Inflammatory macrophage (primary cell): ENCODE measurements around the gene CSNK1D.
A peak's percentile ranks its signal among the peaks of the same experiment; 100 is the strongest.
"Not testable (repeated sequence)": the region's sequence is repeated elsewhere in the genome, so short reads cannot be mapped to it uniquely, and the experiment has no call there.

Source experiments
- DNase-seq, 2 donors: peaks; one replicate each; pipeline ENCODE4 v3.0.0-alpha.2; 2020 to 2022

The CSNK1D gene

DNA sequence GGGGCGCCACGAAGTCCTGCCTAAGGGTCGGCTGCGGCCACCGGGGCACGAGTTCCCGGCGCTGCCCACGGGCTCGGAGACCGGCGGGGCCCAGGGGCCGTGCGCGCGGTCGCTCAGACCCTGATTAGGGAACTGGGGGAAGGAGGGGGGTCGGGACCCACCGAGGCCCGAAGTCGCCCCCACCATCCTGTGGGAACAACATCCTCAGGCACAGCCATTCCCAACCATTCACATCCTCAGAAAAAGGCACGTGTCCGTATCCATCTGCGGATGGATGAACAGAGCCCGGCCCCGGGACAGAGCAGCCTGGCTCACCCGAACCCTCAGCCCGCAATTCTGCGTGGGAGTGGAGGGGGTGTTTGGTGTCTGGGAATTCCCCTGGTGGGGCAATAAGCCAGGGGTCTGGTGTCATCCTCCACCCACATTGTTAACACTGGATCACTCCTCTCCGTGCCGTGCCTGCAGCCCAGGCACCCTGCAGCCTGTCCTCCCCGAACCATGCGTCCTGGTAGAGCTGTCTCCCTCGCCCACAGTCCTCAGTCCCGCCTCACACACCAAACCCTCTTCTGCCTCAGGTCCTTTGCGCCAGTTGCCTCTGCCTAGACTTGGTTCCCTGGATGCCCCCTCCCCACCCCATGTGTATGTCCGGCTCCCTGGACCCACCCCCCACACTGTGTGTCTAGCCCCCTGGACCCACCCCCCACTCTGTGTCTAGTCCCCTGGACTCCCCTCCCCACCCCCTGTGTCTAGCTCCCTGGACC lies 60.1 kb downstream of the CSNK1D start:
- peak; percentile 97 to 98 for DNase-seq

DNA sequence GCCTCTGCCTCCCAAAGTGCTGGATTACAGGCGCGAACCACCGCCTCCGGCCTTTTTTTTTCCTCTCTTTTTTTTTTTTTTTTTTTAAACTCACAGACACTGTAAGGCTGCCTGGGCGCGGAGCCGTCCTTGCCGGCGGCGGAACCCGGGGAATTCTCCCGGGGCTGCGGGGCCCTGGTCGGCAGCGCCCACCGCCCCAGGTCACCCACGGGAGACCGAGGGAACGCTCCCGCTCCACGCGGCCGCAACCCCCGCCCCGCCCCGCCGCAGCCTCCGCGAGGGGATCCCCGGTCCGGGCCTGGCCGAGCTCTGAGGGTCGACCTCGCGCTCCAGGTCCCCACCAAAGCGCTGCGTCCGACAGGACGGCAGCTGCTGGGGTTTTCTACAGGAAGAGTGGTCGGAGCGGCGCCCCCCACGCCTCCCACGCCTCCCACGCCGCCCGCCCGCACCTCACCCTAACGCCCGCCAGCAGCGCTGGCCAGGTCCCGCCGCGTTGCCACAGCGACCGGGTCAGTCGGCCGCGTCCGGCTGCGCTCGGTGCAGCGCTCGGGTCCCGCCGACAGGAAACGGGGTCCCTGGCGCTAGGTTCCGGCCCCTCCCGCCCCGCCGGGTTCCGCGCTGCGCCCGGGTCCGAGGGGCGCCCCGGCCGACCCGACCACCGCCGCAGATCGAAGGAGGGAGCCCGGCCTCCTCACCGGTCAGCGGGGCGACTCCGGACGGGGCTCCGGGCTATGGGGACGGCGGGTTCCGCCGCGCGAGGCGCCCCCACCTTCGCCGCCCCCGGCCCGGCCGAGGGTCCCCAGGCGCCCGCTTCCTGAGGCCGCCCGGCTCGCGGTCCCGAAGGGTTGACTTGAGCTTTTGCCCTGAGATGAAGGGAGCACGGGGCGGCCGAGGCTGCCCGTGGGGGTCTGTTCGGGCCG lies 60.9 kb downstream of the CSNK1D start, which contains the start of gene CCDC57:
TSS of gene CCDC57 (minus strand) at position 512 of the 920 bp plus-strand sequence. CDS start 10,898 bp downstream, outside the sequence.
- peak; percentile 77 to 92 for DNase-seq

DNA sequence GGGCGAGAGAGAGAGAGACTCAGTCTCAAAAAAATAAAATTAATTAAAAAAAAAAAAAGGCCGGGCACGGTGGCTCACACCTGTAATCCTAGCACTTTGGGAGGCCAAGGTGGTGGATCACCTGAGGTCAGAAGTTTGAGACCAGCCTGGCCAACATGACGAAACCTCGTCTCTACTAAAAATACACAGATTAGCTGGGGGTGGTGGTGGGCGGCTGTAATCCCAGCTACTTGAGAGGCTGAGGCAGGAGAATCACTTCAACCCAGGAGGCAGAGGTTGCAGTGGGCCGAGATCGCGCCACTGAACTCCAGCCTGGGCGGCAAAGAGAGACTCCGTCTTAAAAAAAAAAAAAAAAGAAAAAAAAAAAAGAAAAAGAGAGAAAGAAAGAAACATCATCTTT lies 62.8 kb downstream of the CSNK1D start:
- not testable (repeated sequence) for DNase-seq

DNA sequence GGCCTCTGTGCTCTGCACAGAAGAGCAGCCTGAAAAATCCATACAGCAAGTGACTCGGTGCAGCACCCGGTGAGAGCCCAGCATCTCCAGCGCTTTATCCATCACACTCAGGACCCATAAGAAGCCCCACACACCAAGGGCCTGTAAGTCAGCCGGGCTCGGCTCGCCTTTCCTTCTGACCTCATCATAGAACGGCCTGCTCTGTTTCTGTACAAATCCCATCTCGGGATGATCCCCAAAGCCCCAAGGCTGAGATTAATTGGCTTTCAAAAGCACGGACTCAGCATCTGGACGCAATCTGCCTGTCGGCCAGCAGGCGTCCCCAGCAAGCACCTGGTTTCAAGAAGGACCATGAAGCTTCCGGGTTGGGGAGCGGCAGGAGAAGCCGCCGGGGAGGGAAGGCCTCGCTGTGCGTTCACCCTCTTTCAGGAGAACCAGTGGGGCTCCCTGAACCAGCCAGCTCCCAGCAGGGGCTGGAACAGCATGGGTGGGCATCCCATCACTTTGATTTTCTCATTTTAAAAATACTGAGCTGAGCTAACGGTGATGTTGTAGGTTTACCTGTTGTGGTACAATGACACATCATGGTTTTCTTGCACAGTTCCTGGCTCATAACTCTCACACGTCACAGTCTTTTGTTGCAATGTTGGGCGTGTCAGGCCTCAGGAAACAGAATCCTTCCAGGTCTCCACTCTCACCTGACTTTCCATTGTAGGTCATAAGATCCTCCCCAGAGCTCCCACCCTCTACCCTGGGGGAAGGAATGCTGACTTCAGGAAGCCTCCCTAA lies 67.6 kb downstream of the CSNK1D start:
- DNase-seq = peak; percentile 83 to 88

DNA sequence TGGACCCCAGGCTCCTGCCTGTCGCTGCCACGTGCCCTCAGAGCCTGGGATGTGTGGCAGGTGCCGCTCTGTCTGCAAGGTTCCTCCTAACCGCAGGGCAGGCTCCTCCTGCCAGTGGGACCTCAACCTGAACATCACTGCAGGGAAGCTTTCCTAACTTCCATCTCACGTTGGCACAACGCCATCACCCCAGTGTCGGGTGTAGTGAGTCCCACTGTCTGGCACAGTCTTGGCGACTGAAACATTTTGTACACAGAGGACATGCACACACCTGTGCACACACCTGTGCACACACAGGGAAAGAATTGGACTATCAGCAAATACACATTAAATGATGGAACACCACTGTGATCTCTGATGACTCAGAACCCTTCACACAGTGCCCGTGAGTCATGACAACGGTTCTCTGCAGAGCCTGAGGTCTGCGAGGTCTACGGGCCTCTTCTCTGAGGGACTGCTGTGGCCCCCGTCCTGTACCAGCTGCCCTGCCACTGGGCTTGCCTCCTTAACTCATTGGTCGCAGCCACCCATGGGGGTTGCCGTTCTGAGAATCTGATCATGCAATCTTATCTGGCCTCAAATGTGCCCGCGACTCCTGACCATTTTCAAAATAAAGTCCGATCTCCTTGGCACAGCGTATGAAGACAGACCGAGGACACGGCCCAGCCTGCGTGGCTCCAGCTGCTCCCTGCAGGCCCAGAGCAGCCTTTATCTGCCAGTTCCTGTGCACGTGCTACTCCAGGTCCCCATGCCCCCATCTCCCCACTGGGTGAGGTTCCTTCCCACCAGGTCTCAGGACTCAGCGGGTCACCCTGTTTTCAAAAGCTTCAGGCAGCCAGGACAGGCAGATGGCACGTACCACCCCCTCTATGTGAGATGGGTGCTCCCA lies 68.4 kb downstream of the CSNK1D start:
- peak in 1 of 2 donors; percentile 18 for DNase-seq

DNA sequence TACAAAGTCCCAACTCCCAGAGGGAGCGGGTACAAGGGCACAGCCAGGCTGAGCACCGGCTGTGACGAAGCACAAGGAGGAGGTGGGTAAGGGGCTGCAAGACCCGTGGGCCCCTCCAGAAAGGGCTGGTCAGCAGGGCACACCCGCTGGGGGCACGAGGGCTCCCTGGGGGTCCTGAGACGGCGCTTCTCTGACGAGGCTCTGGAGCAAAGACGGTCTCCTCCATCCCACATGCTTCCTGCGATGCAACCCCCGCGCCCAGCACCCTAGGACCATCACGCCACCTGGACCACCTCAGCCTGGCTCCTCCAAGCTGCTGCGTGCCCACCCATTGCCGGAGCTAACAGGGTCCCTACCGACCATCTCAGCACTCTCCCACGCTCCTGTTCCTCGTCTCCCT lies 69.6 kb downstream of the CSNK1D start:
- DNase-seq = no peak

DNA sequence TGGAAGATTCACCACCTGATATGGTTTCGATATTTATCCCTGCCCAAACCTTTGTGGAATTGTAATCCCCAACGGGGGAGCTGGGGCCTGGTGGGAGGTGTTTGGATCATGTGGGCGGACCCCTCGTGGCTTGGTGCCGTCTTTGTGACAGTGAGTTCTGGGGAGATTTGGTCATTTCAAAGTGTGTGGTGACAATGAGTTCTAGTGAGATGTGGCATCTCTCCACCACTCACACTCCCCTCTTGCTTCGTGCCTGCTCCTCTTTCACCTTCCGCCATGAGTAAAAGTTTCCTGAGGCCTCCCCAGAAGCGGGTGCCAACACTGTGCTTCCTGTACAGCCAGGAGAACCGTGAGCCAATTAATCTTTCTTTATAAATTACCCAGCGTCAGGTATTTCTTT lies 70.5 kb downstream of the CSNK1D start:
- no peak for DNase-seq

DNA sequence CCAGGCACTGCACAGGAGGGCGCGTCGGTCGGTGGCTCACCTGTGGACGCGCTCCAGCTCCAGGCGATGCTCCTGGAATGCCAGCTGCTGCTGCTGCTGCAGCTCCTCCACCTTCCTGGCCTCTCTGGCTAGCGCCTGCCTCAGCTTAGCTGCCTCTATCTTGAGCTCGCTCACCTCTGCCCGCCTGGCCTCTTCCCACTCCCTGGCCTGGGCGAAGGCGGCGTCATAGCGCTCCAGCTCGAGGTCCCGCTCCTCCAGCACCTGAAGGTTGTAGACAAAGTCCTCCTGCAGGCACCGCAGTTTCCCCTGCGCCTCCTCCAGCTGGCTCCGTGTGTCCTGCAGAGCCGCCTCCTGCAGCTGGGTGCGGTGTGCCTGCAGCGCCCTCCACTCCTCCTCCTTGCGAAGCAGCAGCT lies 72.0 kb downstream of the CSNK1D start:
- DNase-seq = no peak

DNA sequence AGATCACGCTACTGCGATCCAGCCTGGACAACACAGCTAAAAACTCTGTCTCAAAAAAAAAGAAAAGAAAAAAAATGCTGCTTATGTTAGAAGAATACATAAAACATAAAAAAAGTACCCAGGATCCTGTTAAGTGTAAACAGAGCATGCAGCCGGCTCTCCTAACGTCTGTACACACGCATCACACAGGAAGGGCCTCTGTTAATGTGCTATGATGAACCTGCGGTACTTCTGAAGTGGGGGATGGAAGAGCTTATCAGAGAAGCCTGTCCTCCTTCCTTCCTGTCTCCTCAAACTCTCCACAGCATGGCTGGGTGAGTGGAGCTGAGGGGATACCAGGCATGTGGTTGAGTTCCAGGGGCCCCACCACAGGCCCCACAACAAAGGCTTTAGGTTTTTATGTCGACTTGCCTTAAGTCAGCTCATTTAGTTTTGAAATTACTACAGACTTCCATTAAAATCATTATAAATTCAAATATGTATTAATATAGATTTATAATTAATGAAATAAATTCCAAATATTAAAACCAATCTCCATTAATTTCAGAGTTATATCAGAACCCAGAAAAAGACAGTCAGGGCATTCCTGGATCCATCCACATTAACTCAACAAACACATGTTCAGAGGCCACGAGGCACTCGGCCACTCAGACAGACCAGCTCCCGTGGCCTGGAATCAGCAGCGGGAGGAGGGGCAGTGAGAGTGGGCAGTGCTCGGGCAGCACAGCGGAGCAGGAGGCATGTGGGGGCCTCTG lies 72.6 kb downstream of the CSNK1D start:
- DNase-seq = no peak

DNA sequence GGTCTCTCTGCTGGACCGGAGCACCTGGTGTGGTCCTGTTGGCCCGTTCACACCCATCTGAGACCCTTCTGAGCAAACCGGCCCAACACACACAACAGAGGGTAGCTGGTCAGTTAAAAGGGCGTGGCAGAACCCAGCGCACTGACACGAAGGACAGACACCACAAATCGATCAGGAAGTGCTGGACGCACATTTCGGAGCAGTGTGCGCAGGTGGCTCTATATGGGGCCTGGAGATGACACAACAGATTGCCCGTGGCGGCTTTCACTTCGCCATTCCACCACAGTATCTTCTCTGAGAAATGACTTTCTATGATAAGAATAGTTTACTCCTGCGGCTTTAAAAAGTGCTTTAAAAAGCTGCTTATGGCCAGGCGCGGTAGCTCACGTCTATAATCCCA lies 73.4 kb downstream of the CSNK1D start:
- no peak for DNase-seq

DNA sequence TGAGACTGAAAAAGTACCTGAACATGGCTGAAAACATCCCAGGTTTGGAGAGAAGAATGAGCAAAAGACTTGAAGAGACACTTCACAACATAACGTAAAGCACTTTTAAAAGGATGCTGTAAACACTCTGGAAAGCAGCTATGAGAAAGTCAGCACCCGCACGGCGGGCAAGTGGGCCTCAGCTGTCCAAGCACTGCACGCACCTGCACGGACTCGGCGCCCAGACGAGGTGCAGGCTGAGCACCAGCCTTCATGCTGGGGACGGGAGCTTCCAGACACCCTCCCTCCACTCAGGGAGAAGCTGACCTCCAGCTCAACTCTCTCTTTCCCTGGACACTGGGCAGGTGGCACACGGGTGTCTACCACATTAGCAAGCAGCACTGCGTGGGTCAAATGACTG lies 74.0 kb downstream of the CSNK1D start:
- no peak for DNase-seq

DNA sequence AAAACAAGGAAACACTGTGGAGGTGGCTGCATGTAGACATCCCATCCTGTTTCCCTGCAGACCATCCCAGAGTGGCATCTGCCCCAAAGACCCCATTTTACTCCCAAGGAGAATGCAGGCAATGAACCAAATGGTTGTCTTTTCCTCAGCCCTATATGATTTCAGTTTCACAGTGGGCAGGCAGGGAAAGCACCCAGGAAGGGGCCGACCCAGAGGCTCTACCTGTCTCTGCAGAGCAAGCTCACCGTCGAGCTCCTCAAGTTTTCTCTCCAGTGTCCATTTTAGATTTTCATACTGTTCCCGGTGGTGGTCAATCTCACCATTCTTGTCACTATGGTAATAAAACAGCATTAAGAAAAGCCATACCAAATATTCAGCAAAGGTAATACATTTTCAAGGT lies 75.4 kb downstream of the CSNK1D start:
- DNase-seq = no peak

DNA sequence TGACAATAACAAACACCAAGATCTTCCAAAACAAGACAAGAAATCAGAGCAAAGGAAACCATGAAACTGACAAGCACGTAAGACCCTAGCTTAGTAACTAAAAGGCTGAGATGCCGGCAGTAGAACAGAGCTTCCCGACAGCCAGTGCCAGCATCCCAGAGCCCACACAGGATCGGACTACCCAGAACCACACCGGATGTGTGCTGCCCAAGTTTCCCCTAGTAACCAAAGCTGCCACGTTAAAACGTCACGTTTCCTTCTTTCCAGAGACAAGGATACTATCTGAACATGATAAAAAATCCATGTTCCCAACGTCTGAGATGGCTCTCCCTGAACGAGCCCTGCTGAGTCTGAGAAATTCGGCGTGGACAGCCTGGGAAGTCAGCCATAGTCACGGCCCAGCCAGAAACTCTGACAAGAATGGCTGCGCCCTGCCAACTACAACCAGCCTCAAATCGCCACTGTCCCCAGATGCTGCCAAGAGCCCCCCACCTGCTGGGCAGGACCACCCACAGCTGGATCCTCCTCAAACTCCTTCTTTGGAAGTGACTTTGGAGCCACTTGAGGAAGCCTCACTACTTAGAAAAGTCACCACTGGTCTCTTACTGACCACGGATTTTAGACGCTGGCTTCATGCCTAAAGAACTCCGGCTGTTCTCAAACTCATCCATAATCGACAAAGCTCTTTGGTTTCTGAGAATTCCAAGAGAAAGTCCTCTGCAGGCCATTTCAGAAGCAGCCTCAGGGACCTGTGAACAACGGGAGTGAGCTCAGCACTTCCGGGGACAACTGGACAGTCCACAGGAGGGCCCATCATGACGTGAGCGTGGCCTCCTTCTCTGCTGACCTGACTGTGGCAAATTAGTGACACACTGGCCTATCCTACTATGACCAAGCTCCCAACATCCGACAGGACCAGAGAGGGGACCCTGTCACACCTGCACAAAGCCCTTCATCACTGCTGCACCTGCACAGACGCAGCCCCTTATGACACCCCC lies 77.5 kb downstream of the CSNK1D start:
- no peak for DNase-seq

DNA sequence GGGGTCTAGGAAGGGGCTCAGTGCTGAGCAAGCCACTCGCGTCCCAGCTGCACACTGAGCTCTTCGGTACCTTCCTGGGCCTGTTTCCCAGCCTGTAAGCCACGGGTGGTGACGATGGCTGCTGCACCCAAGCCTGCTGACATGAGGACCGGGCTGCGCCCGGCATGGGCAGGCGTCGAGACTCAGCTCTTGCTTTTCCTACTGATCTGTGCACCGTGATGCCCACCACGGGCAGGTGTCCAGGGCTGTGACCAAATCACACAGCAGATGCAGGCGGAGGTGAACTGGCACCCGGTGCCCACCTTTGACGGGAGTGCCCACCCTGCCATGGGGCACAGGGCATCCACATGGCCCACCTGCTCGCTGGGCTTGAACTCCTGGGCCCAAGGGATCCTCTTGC lies 78.7 kb downstream of the CSNK1D start:
- no peak for DNase-seq

DNA sequence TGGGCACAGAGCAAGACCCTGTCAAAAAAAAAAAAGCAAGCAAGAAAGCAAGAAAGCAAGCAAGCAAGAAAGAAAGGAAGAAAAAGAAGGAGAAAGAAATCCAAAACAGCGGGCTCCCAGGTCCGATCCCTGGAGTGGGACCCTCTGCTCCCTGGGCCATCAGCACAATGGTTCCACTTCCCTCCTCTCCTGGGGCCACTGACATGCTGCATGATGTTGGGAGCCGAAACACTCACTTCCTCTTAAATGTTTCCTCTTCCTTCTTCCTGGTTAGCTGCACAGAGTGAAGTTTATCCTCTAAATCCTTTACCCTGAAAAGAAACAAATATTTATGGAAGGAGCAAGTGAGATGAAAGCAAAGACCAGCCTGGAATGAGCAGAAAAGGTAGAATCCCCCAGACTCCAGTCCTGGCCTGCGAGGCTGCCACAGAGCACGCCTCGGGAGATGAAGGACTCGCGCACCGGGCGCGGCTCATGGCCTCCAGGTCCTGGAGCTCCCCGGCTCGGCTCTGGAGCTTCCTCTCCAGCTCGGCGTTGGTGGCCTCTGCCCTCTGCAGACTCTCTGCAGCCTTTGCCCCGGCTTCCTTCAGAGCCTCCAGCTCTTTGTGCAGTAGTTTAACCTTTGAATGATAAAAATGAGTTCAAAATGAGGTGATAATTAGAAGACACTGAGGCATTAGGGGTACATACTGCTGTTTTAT lies 79.8 kb downstream of the CSNK1D start:
- peak; percentile 79 to 80 for DNase-seq

DNA sequence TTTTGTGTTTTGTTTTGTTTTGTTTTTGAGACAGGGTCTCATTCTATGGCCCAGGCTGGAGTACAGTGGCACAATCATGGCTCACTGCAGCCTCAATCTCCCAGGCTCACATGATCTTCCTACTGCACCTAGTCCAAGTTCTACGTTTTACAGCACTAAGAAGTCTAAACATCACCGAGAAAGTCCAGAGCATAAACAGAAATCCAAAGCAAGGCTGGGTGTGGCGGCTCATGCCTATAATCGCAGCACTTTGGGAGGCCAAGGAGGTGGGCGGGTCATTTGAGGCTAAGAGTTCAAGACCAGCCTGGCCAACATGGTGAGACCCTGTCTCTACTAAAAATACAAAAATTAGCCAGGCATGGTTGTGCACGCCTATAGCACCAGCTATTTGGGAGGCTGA lies 80.5 kb downstream of the CSNK1D start:
- not testable (repeated sequence) for DNase-seq
